CD14-positive monocyte (primary cell): Measurements from ENCODE around the gene SLC39A12. TPM values are rescaled to one million over a fixed set of nuclear protein-coding genes. Genes with fewer than 3 reads are reported as not detected.

Experiments
- DNase-seq, 3 donors: peaks; one replicate each; pipeline ENCODE4 v3.0.0-alpha.2; 2011 to 2022
- H2AFZ ChIP-seq: 2 replicates; pipeline ENCODE4 v1.6.0; 2012; ENCODE audit warnings: mild to moderate bottlenecking, low read depth, low read length, inconsistent platforms; ENCODE audit not compliant: insufficient read depth, poor library complexity, severe bottlenecking
- H3K27ac ChIP-seq, 2 donors: 1 replicate in 1 of 2; 2 replicates in 1 of 2; pipeline ENCODE4 v1.5.1; 2012 to 2013; ENCODE audit warnings: low read length in 2 of 2, control low read depth in 1 of 2, inconsistent platforms in 1 of 2, low read depth in 1 of 2, mild to moderate bottlenecking in 1 of 2
- H3K27me3 ChIP-seq, 2 donors: one replicate each; pipeline versions ENCODE4 v1.6.0 to v1.6.1; 2011 to 2013; ENCODE audit warnings: low read length in 2 of 2; ENCODE audit not compliant: control insufficient read depth in 2 of 2, insufficient read depth in 2 of 2
- H3K36me3 ChIP-seq, 2 donors: replicated peaks in 1 of 2; 1 replicate in 1 of 2; 2 replicates in 1 of 2; pipeline versions ENCODE4 v1.5.1 to v1.6.1; 2012 to 2013; ENCODE audit warnings: low read length in 2 of 2, control low read depth in 1 of 2, inconsistent platforms in 1 of 2, mild to moderate bottlenecking in 1 of 2; ENCODE audit not compliant: insufficient read depth in 2 of 2, control insufficient read depth in 1 of 2
- H3K4me1 ChIP-seq, 2 donors: 1 replicate in 1 of 2; 2 replicates in 1 of 2; pipeline versions ENCODE4 v1.5.1 to v1.6.1; 2012 to 2013; ENCODE audit warnings: low read length in 2 of 2, control low read depth in 1 of 2, inconsistent platforms in 1 of 2, mild to moderate bottlenecking in 1 of 2, moderate library complexity in 1 of 2; ENCODE audit not compliant: insufficient read depth in 2 of 2, control insufficient read depth in 1 of 2
- H3K4me2 ChIP-seq: replicated peaks from 2 replicates; pipeline ENCODE3; 2012; ENCODE audit warnings: low read length, moderate library complexity, mild to moderate bottlenecking; ENCODE audit not compliant: poor library complexity, severe bottlenecking; ENCODE audit errors: extremely low read depth
- H3K4me3 ChIP-seq, 3 experiments: fragments of 200-600 bp in 1 of 3; sonication (generic) in 1 of 3; replicated peaks in 1 of 3; 1 replicate in 2 of 3; 2 replicates in 1 of 3; pipeline ENCODE4 v1.5.1; 2011 to 2013; ENCODE audit warnings: low read length in 3 of 3, mild to moderate bottlenecking in 3 of 3, control low read depth in 2 of 3, low read depth in 2 of 3, inconsistent platforms in 1 of 3, moderate library complexity in 1 of 3
- H3K79me2 ChIP-seq: 2 replicates; pipeline ENCODE4 v1.6.0; 2012; ENCODE audit warnings: mild to moderate bottlenecking, control low read depth, inconsistent platforms, low read length, moderate library complexity; ENCODE audit not compliant: insufficient read depth
- H3K9ac ChIP-seq: 2 replicates; pipeline ENCODE4 v1.6.0; 2017; ENCODE audit warnings: low read length, mild to moderate bottlenecking; ENCODE audit not compliant: insufficient read depth, poor library complexity, severe bottlenecking
- H3K9me3 ChIP-seq, 2 donors: replicated peaks in 1 of 2; 1 replicate in 1 of 2; 2 replicates in 1 of 2; pipeline versions ENCODE4 v1.5.1 to v1.6.1; 2012 to 2013; ENCODE audit warnings: low read length in 2 of 2, control low read depth in 1 of 2; ENCODE audit not compliant: control insufficient read depth in 1 of 2, insufficient read depth in 1 of 2
- H4K20me1 ChIP-seq: 2 replicates; pipeline ENCODE4 v1.6.0; 2012; ENCODE audit warnings: mild to moderate bottlenecking, low read length, control low read depth, moderate library complexity; ENCODE audit not compliant: insufficient read depth
- H3K27ac Mint-ChIP-seq, 7 donors: one replicate each; pipeline ENCODE4 v1.8.0; 2020; ENCODE audit warnings: mild to moderate bottlenecking in 7 of 7, mixed read lengths in 7 of 7, moderate library complexity in 6 of 7, inconsistent platforms in 2 of 7
- H3K27me3 Mint-ChIP-seq, 3 donors: one replicate each; pipeline ENCODE4 v1.8.0; 2021 to 2022; ENCODE audit warnings: low read depth in 3 of 3, mild to moderate bottlenecking in 3 of 3, mixed read lengths in 3 of 3, moderate library complexity in 3 of 3, inconsistent platforms in 1 of 3
- H3K36me3 Mint-ChIP-seq, 2 donors: one replicate each; pipeline ENCODE4 v1.8.0; 2020; ENCODE audit warnings: mixed read lengths in 2 of 2, inconsistent platforms in 1 of 2, mild to moderate bottlenecking in 1 of 2
- H3K4me1 Mint-ChIP-seq: one replicate; pipeline ENCODE4 v1.8.0; 2020; ENCODE audit warnings: mild to moderate bottlenecking, mixed read lengths
- H3K4me3 Mint-ChIP-seq, 2 donors: one replicate each; pipeline ENCODE4 v1.8.0; 2020; ENCODE audit warnings: mild to moderate bottlenecking in 2 of 2, mixed read lengths in 2 of 2, moderate library complexity in 1 of 2
- H3K9me3 Mint-ChIP-seq, 7 donors: one replicate each; pipeline ENCODE4 v1.8.0; 2020 to 2022; ENCODE audit warnings: mixed read lengths in 7 of 7, mild to moderate bottlenecking in 6 of 7, moderate library complexity in 6 of 7, inconsistent platforms in 2 of 7
- WGBS: methylation state at CpG from one replicate; pipeline ENCODE4 v1.1.5; 2013; ENCODE audit warnings: missing lambda C conversion rate; ENCODE audit not compliant: insufficient coverage; 5-methylcytosine and 5-hydroxymethylcytosine counted together
- intact Hi-C, 2 donors: fragments of 100-400 bp; cut with micrococcal nuclease; formaldehyde crosslinking; loops; one replicate each; pipeline versions ENCODE4 v1.15.0 to v1.15.1; 2023
- polyA plus RNA-seq, 3 donors: library from polyadenylated mRNA; depleted of rRNA in 1 of 3; unstranded in 2 of 3; stranded (reverse) in 1 of 3; fragments of 300-500 nt in 2 of 3; fragments of >200 nt in 1 of 3; fragmentation: Illumina TruSeq in 2 of 3; gene quantifications; 1 replicate in 2 of 3; 2 replicates in 1 of 3; pipeline ENCODE4 v1.2.3, GENCODE V29; 2012 to 2021
- TF ChIP-seq, protein P1 (sequence below): fragments of 200-600 bp; IDR thresholded peaks from one replicate; pipeline ENCODE4 v1.8.0; 2022; ENCODE audit warnings: antibody characterized with exemption, mild to moderate bottlenecking

Gene SLC39A12
- polyA plus RNA-seq, 3 donors = not detected

DNA sequence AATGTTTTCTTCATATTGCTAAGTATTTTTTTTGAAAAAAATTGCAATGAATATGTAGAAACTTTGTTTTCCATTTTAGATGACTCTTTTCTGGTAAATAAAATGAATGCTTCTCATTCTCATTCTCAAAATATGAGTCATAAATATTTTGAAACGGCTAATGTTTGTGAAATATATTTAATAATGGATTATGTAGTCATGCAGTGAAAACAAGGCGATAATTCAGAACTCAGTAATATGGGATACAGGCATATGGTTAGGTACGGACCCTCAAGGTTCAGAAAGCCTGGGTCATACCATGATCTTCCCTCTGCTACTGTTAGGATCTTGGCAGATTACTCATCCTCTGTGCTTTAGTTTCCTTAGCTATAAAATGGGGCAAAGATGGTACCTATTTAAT, 46.2 kb upstream of the SLC39A12 start:
- DNase-seq = no peak
- no peaks in the 10 kb centered on the region for H4K20me1 ChIP-seq
- H3K4me2 ChIP-seq = no peak overlapping the region
- no peak overlapping the region for H3K4me3 Mint-ChIP-seq
- no peak overlapping the region for H3K27ac ChIP-seq
- peaks cover 0 to 9% (median 0%) of the 10 kb centered on the region in 3 donors for H3K27me3 Mint-ChIP-seq
- no peak overlapping the region for H3K27ac Mint-ChIP-seq
- no peaks in the 10 kb centered on the region for H3K36me3 Mint-ChIP-seq
- H3K9me3 Mint-ChIP-seq = peaks cover 0 to 3% (median 0%) of the 10 kb centered on the region in 7 donors
- peaks cover 7% of the 10 kb centered on the region for H3K4me1 Mint-ChIP-seq
- no peaks in the 10 kb centered on the region for H3K36me3 ChIP-seq
- H3K27me3 ChIP-seq = no peaks in the 10 kb centered on the region
- intact Hi-C loops = no loop called here
- TF ChIP-seq, protein P1, sequence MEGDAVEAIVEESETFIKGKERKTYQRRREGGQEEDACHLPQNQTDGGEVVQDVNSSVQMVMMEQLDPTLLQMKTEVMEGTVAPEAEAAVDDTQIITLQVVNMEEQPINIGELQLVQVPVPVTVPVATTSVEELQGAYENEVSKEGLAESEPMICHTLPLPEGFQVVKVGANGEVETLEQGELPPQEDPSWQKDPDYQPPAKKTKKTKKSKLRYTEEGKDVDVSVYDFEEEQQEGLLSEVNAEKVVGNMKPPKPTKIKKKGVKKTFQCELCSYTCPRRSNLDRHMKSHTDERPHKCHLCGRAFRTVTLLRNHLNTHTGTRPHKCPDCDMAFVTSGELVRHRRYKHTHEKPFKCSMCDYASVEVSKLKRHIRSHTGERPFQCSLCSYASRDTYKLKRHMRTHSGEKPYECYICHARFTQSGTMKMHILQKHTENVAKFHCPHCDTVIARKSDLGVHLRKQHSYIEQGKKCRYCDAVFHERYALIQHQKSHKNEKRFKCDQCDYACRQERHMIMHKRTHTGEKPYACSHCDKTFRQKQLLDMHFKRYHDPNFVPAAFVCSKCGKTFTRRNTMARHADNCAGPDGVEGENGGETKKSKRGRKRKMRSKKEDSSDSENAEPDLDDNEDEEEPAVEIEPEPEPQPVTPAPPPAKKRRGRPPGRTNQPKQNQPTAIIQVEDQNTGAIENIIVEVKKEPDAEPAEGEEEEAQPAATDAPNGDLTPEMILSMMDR = no peak
- H3K9ac ChIP-seq = no peak overlapping the region
- no peaks in the 10 kb centered on the region for H3K9me3 ChIP-seq
- H2AFZ ChIP-seq = no peak overlapping the region
- H3K4me1 ChIP-seq = no peaks in the 10 kb centered on the region
- WGBS = 92% methylated on average over 2 of the region's 3 CpGs
- H3K4me3 ChIP-seq = no peak overlapping the region
- no peaks in the 10 kb centered on the region for H3K79me2 ChIP-seq

DNA sequence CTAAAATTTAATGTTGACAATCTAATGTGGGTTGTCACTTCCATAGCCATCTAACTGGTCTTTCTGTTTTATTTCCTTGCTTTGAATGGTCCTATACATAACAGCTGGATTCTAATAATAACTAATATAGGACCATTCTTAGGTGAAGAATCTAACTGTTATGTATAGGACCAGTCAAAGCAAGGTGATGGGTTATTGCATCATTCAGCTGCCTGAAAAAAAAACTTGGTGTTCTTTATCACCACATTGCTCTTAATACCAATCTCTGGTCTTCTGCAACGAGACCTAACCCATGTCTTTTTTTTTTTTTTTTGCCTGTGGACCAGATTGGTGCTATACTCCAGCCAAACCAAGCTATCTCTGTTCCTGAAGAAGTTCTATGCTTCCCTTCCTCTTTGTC, 45.7 kb upstream of the SLC39A12 start:
- H3K27me3 Mint-ChIP-seq = peaks cover 0 to 9% (median 0%) of the 10 kb centered on the region in 3 donors
- intact Hi-C loops = no loop called here
- Histone ChIP-seq H3K4me2 (no peak overlapping the region), H3K27me3 (no peaks in the 10 kb centered on the region), H4K20me1 (no peaks in the 10 kb centered on the region), H3K9me3 (no peaks in the 10 kb centered on the region), H3K4me1 (no peaks in the 10 kb centered on the region), H3K79me2 (no peaks in the 10 kb centered on the region), H2AFZ (no peak overlapping the region), H3K4me3 (no peak overlapping the region), H3K27ac (no peak overlapping the region), H3K36me3 (no peaks in the 10 kb centered on the region), H3K9ac (no peak overlapping the region)
- H3K4me1 Mint-ChIP-seq = peaks cover 7% of the 10 kb centered on the region
- no peak overlapping the region for H3K4me3 Mint-ChIP-seq
- WGBS = no CpG with 5 or more reads among the region's 1 CpG
- no peak for DNase-seq
- no peak overlapping the region for H3K27ac Mint-ChIP-seq
- peaks cover 0 to 3% (median 0%) of the 10 kb centered on the region in 7 donors for H3K9me3 Mint-ChIP-seq
- TF ChIP-seq, protein P1 = no peak
- H3K36me3 Mint-ChIP-seq = no peaks in the 10 kb centered on the region
